H1 (cell line): ENCODE results near the gene COQ8B. TPM values are rescaled to one million over a fixed set of nuclear protein-coding genes. Genes with fewer than 3 reads are reported as not detected.

ENCODE experiments used
- NRF1 ChIP-seq: IDR thresholded peaks from 2 replicates; pipeline ENCODE4 v1.6.1; 2011; ENCODE audit warnings: mild to moderate bottlenecking, low read depth, low read length, improper control_type of control experiment
- polyA plus RNA-seq, 7 experiments: library from polyadenylated mRNA; depleted of rRNA in 3 of 7; stranded (reverse) in 5 of 7; unstranded in 2 of 7; fragments of >200 nt in 5 of 7; fragments of 200-250 nt in 2 of 7; gene quantifications; 1 replicate in 5 of 7; 2 replicates in 1 of 7; 4 replicates in 1 of 7; pipeline versions ENCODE4 v1.2.1 to v1.2.3, GENCODE V29; 2011 to 2013; ENCODE audit warnings: missing spikeins in 2 of 7, mixed read lengths in 2 of 7
- total RNA-seq: library from RNA; stranded (reverse); fragmentation: NEBNext Ultra II Directional; extraction: Animal tissue kit (Norgen Biotek cat#: 25700); gene quantifications from 2 replicates; pipeline ENCODE4 v1.2.1, GENCODE V29; 2021

COQ8B gene
- total and polyA plus RNA-seq, 2 of the 8 experiments (the other 6 are each of a cell fraction or from before 2014, with no cell fraction given) = 41.7 to 46.1 TPM

- no peak for TF ChIP-seq NRF1
Measured at GRCh38 chr19:40684280-40684679, 32.4 kb downstream of the COQ8B start (continued).
